Osteocyte (in vitro differentiated cells): Measurements from ENCODE around the gene USP31. TPM values are rescaled to one million over a fixed set of nuclear protein-coding genes. Genes with fewer than 3 reads are reported as not detected.

Experiments
- DNase-seq: peaks from one replicate; pipeline ENCODE4 v3.0.0; 2021; ENCODE audit warnings: mixed read lengths; ENCODE audit not compliant: unreplicated experiment; ENCODE audit errors: extremely low spot score
- H3K27ac Mint-ChIP-seq: one replicate; pipeline ENCODE4 v1.8.0; 2021; ENCODE audit warnings: mild to moderate bottlenecking, mixed read lengths; ENCODE audit not compliant: unreplicated experiment
- H3K27me3 Mint-ChIP-seq: one replicate; pipeline ENCODE4 v1.8.0; 2021; ENCODE audit warnings: mixed read lengths; ENCODE audit not compliant: unreplicated experiment
- H3K36me3 Mint-ChIP-seq: one replicate; pipeline ENCODE4 v1.8.0; 2021; ENCODE audit warnings: mixed read lengths; ENCODE audit not compliant: unreplicated experiment
- H3K4me1 Mint-ChIP-seq: one replicate; pipeline ENCODE4 v1.8.0; 2021; ENCODE audit warnings: mixed read lengths; ENCODE audit not compliant: unreplicated experiment
- H3K4me3 Mint-ChIP-seq: one replicate; pipeline ENCODE4 v1.8.0; 2021; ENCODE audit warnings: mild to moderate bottlenecking, moderate library complexity, mixed read lengths; ENCODE audit not compliant: unreplicated experiment
- H3K9me3 Mint-ChIP-seq: one replicate; pipeline ENCODE4 v1.8.0; 2021; ENCODE audit warnings: mixed read lengths; ENCODE audit not compliant: unreplicated experiment
- CTCF ChIP-seq: fragments of 200-600 bp; sonication (generic); IDR thresholded peaks from 2 replicates; pipeline ENCODE4 v1.5.0; 2021; ENCODE audit warnings: antibody characterized with exemption, mild to moderate bottlenecking, moderate library complexity
- total RNA-seq: library from RNA; stranded (reverse); gene quantifications from 2 replicates; pipeline ENCODE4 v1.2.1, GENCODE V29; 2021

Gene USP31
- total RNA-seq, 1 donor from 2014 or later, result 7.9 TPM

- TF ChIP-seq CTCF, result no peak
- DNase-seq, result no peak
- no peaks in the 10 kb centered on the region for H3K27me3 Mint-ChIP-seq
Observed at GRCh38 chr16:23141959-23142740, 7.1 kb downstream of the USP31 start.

DNA sequence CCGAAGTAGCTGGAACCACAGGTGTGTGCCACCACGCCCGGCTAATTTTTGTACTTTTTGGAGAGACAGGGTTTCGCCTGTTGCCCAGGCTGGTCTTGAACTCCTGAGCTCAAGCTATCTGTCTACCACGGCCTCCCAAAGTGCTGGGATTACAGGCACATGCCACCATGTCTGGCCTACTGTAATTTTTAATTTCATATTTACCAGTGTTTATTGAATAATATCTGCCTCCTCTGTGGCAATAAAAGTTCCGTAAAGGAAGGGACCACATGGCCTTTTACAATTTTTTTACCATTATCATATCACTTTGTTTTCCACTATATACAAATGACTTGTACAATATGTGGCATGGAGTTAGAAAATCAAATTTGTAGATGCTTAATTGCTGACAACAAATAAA lies 7.8 kb downstream of the USP31 start:
- Mint-ChIP-seq H3K4me1 (peaks cover 13% of the 10 kb centered on the region), H3K27ac (no peak overlapping the region), H3K9me3 (no peaks in the 10 kb centered on the region), H3K4me3 (no peak overlapping the region), H3K27me3 (no peaks in the 10 kb centered on the region), H3K36me3 (no peaks in the 10 kb centered on the region)
- no peak for TF ChIP-seq CTCF
- no peak for DNase-seq

More at GRCh38 chr16:23141959-23142740, 7.1 kb downstream of the USP31 start:
- Mint-ChIP-seq H3K4me3 (no peak overlapping the region), H3K36me3 (no peaks in the 10 kb centered on the region), H3K9me3 (no peaks in the 10 kb centered on the region), H3K27ac (no peak overlapping the region), H3K4me1 (peaks cover 19% of the 10 kb centered on the region)

- peaks cover 12% of the 10 kb centered on the region for H3K4me1 Mint-ChIP-seq
- no peaks in the 10 kb centered on the region for H3K27me3 Mint-ChIP-seq
- no peak overlapping the region for H3K27ac Mint-ChIP-seq
- no peaks in the 10 kb centered on the region for H3K36me3 Mint-ChIP-seq
- no peak overlapping the region for H3K4me3 Mint-ChIP-seq
- no peak for DNase-seq
- peaks cover 1% of the 10 kb centered on the region for H3K9me3 Mint-ChIP-seq
- no peak for TF ChIP-seq CTCF
Observed at GRCh38 chr16:23141033-23141432, 8.2 kb downstream of the USP31 start.

- no peak overlapping the region for H3K4me3 Mint-ChIP-seq
- peaks cover 10% of the 10 kb centered on the region for H3K9me3 Mint-ChIP-seq
- no peaks in the 10 kb centered on the region for H3K27me3 Mint-ChIP-seq
- DNase-seq, result no peak
- TF ChIP-seq CTCF, result no peak
- peaks cover 3% of the 10 kb centered on the region for H3K4me1 Mint-ChIP-seq
- no peak overlapping the region for H3K27ac Mint-ChIP-seq
- H3K36me3 Mint-ChIP-seq, result peaks cover under 1% of the 10 kb centered on the region
Observed at GRCh38 chr16:23140107-23140506, 9.1 kb downstream of the USP31 start.

GRCh38 chr16:23137818-23138217 lies 11.4 kb downstream of the USP31 start:
- Mint-ChIP-seq H3K4me1 (peaks cover 7% of the 10 kb centered on the region), H3K27ac (no peak overlapping the region), H3K27me3 (no peaks in the 10 kb centered on the region), H3K4me3 (no peak overlapping the region), H3K36me3 (peaks cover 4% of the 10 kb centered on the region), H3K9me3 (peaks cover 12% of the 10 kb centered on the region)
- no peak for TF ChIP-seq CTCF
- DNase-seq, result no peak
